Memory B cell (primary cell): ENCODE results near the gene GCM1.

Experiments
- ATAC-seq: fragments of 150-1000 bp; cut with Tn5 transposase; 2 replicates; pipeline ENCODE4 v1.10.0; 2021; ENCODE audit warnings: low read depth, mild to moderate bottlenecking, moderate library complexity
- DNase-seq, 2 donors: peaks; one replicate each; pipeline ENCODE4 v3.0.0; 2022; ENCODE audit warnings: low spot score in 2 of 2
- H3K27ac Mint-ChIP-seq: one replicate; pipeline ENCODE4 v1.8.0; 2022; ENCODE audit warnings: mild to moderate bottlenecking, moderate library complexity, mixed read lengths
- H3K27me3 Mint-ChIP-seq: one replicate; pipeline ENCODE4 v1.8.0; 2022; ENCODE audit warnings: mixed read lengths
- H3K36me3 Mint-ChIP-seq: one replicate; pipeline ENCODE4 v1.8.0; 2022; ENCODE audit warnings: mild to moderate bottlenecking, mixed read lengths
- H3K4me1 Mint-ChIP-seq: one replicate; pipeline ENCODE4 v1.8.0; 2022; ENCODE audit warnings: mixed read lengths
- H3K4me3 Mint-ChIP-seq: one replicate; pipeline ENCODE4 v1.8.0; 2022; ENCODE audit warnings: mild to moderate bottlenecking, moderate library complexity, mixed read lengths
- H3K9me3 Mint-ChIP-seq: one replicate; pipeline ENCODE4 v1.8.0; 2022; ENCODE audit warnings: mixed read lengths

GCM1 gene, protein sequence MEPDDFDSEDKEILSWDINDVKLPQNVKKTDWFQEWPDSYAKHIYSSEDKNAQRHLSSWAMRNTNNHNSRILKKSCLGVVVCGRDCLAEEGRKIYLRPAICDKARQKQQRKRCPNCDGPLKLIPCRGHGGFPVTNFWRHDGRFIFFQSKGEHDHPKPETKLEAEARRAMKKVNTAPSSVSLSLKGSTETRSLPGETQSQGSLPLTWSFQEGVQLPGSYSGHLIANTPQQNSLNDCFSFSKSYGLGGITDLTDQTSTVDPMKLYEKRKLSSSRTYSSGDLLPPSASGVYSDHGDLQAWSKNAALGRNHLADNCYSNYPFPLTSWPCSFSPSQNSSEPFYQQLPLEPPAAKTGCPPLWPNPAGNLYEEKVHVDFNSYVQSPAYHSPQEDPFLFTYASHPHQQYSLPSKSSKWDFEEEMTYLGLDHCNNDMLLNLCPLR

DNA sequence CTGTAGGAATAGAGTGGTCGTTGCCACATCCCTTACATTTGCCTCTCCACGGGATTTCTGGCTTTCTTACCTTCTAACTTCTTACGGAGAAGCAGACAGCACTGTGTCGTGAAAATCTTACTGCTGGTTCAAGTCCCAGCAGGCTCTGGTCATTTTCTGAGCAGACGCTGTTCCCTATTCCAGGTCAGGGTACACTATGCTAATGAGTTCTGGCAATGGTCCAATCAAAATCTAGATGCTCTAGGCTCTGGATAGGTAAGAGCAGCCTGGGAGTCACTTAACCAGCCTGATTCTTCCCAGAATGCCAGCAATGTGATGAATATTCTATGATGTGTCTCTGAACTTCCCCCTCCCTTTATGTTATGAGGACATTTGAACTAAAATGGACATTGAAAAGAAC lies at the start of gene GCM1:
GCM1 (minus strand) TSS at position 158 of the 400 bp plus-strand sequence. CDS start 3,209 bp downstream, outside the sequence.
- Mint-ChIP-seq H3K4me1 (no peaks in the 10 kb centered on the region), H3K4me3 (no peak within 1 kb of the TSS), H3K36me3 (peaks cover 3% of the 10 kb centered on the region), H3K27me3 (peaks cover 2% of the 10 kb centered on the region), H3K27ac (no peak within 1 kb of the TSS), H3K9me3 (no peaks in the 10 kb centered on the region)
- DNase-seq (no peak), ATAC-seq (no peak)

DNA sequence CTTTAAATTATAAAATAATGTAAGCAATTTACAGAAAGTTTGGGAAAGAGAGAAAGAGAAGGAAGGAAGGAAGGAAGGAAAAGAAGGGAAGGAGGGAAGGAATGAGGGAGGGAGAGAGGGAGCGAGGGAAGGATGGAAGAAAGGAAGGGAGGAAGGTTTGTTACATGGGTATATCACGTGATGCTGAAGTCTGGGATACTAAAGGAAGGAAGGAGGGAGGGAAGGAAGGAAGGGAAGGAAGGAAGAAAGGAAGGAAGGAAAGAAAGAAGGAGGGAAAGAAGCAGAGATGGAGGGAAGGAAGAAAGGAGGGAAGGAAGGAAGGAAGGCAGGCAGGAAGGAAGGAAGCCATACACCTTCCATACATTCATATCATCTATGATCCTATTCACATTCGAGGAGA lies 48.9 kb upstream of the GCM1 start:
- H3K9me3 Mint-ChIP-seq: peaks cover 6% of the 10 kb centered on the region
- peaks cover 55% of the 10 kb centered on the region for H3K4me1 Mint-ChIP-seq
- H3K36me3 Mint-ChIP-seq: peaks cover 11% of the 10 kb centered on the region
- no peaks in the 10 kb centered on the region for H3K27me3 Mint-ChIP-seq
- H3K4me3 Mint-ChIP-seq: no peak overlapping the region
- DNase-seq: no peak
- peak overlapping the region; percentile 9 for H3K27ac Mint-ChIP-seq
- ATAC-seq: no peak

DNA sequence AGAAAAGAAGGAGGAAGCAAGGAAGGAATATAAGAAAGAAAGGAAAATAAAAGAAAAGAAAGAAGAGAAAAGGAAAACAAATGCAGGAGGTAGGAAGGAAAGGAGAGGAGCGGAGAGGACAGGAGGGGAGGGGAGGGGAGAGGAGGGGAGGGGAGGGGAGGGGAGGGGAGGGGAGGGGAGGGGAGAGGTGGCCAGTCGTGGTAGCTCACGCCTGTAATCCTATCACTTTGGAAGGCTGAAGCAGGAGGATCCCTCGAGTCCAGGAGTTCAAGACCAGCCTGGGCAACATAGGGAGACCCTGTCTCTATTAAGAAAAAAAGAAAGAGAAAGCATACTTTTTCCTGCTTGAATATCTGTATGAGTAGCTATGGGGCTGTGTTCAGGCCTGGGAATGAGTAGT lies 46.4 kb upstream of the GCM1 start:
- H3K27ac Mint-ChIP-seq: peak overlapping the region; percentile 76

DNA sequence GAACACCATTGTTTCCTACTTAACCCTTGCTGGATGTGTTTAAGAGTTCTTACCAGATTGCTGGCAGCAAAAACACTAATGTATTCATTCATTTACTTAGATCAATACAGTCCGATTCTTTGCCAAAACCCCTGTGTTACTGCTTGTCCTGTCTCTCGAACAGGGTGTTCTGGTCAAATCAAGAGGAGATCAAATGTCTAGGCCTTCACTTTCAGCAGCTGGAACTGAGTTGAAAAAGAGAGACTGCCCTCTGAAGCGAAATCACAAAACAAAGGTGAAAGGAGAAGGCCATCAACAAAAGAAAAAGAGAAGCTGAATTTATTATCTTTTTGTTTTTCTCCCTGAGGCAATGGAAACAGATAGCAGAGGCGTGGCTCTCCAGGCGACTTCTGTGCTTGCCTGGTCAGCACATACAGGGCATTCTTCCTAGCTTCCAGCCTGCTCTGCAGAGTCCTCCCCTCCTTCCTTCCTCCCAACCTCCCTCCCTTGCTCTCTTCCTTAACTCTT lies 44.1 kb upstream of the GCM1 start:
- ATAC-seq (no peak), DNase-seq (no peak)
- Mint-ChIP-seq H3K4me1 (peaks cover 39% of the 10 kb centered on the region), H3K4me3 (no peak overlapping the region), H3K36me3 (peaks cover 9% of the 10 kb centered on the region), H3K27ac (peak overlapping the region; percentile 72), H3K9me3 (peaks cover 4% of the 10 kb centered on the region), H3K27me3 (no peaks in the 10 kb centered on the region)

More for the DNA sequence above, 46.4 kb upstream of the GCM1 start:
- H3K4me3 Mint-ChIP-seq: no peak overlapping the region
- H3K9me3 Mint-ChIP-seq: peaks cover 6% of the 10 kb centered on the region
- H3K36me3 Mint-ChIP-seq: peaks cover 11% of the 10 kb centered on the region
- ATAC-seq (no peak), DNase-seq (no peak)
- no peaks in the 10 kb centered on the region for H3K27me3 Mint-ChIP-seq
- H3K4me1 Mint-ChIP-seq: peaks cover 46% of the 10 kb centered on the region

DNA sequence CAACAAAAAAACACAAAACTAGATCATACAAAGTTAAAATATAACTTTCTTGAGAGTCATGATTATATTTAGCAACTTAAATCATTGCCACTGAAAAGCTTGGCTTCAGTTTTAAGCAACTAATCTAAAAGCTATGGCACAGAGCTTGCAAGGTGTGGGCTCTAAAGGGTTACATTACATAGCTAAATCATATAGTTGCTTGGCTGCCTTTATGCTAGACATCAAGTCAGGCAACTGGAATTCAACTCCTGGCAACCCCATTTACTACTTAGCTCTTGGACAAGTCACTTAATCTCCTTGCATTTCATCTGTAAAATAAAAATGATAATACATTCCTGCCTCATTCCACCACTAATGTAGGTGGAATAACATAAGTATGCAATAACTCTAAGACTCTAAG lies 40.9 kb upstream of the GCM1 start:
- DNase-seq (no peak), ATAC-seq (no peak)
- Mint-ChIP-seq H3K4me3 (no peak overlapping the region), H3K27ac (no peak overlapping the region), H3K4me1 (peaks cover 28% of the 10 kb centered on the region), H3K27me3 (no peaks in the 10 kb centered on the region), H3K36me3 (peaks cover 2% of the 10 kb centered on the region), H3K9me3 (no peaks in the 10 kb centered on the region)

DNA sequence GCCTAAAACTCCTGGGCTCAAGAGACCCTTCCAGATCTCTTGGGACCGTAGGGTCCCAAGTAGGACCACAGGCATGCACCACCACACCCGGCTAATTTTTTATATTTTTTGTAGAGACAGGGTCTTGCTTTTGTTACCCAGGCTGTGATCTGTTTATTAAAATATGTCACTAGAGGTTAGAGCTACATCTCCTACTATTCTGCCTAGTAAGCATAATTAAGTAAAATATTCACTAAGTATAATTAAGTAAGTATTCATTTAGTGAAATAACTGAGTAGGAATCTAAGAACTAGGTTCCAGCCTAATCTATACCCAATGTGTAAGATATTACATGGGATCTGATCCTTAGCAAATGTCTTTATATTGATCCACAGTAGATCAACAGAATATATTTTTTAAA lies 40.2 kb upstream of the GCM1 start:
- peaks cover 28% of the 10 kb centered on the region for H3K4me1 Mint-ChIP-seq
- H3K9me3 Mint-ChIP-seq: no peaks in the 10 kb centered on the region
- peak overlapping the region; percentile 95 for H3K27ac Mint-ChIP-seq
- no peak for ATAC-seq
- H3K27me3 Mint-ChIP-seq: no peaks in the 10 kb centered on the region
- peak overlapping the region; percentile 81 for H3K4me3 Mint-ChIP-seq
- no peak for DNase-seq
- peaks cover 2% of the 10 kb centered on the region for H3K36me3 Mint-ChIP-seq

DNA sequence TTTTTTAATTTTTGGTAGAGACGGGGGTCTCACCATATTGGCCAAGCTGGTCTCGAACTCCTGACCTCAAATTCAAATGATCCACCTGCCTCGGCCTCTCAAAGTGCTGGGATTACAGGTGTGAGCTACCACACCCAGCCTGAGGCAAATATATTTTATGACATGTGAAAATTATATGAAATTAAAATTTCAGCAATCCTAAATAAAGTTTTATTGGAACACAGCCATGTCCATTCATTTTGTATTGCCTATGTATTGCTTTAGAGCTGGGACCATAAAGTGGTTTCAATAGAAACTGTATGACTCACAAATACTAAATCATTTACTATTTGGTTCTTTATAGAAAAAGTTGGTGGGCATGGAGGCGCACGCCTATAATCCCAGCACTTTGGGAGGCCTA lies 32.0 kb upstream of the GCM1 start:
- H3K27ac Mint-ChIP-seq: no peak overlapping the region
- DNase-seq: no peak
- no peak for ATAC-seq
- H3K36me3 Mint-ChIP-seq: peaks cover 5% of the 10 kb centered on the region
- peaks cover 26% of the 10 kb centered on the region for H3K4me1 Mint-ChIP-seq
- H3K9me3 Mint-ChIP-seq: no peaks in the 10 kb centered on the region
- no peaks in the 10 kb centered on the region for H3K27me3 Mint-ChIP-seq
- no peak overlapping the region for H3K4me3 Mint-ChIP-seq

DNA sequence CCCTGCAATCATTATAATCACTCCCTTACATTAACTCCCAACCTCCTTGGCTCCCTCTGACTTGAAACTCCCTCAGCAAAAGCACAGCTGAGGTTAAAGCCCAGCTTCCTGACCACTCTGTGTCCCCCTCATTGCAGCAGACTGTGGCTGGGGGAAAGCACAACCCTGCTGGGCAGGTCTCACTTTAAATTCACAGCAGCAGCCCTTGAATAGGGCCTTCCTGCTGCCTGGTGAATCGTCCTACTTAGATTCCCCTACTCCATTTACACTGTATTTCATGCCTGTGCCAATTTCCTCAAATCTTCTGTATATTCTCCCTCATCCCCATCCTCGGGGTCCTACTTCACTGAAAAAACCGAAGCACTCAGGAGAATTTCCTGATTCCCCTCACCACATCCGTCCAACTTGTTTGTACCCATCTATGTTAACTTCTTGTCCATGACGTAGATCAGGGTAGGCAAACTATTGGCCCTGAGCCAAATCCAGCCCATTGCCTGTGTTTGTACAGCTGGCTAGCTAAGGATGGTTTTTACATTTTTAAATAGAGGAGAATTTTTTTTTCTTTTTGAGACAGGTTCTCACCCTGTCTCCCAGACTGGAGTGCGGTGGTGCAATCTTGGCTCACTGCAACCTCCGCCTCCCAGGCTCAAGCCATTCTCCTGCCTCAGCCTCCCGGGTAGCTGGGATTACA lies 31.5 kb upstream of the GCM1 start:
- DNase-seq (peak; percentile 32 to 33), ATAC-seq (peak; percentile 73)
- H3K27ac Mint-ChIP-seq: peak overlapping the region; percentile 73
- H3K4me3 Mint-ChIP-seq: peak overlapping the region; percentile 46
- H3K27me3 Mint-ChIP-seq: no peaks in the 10 kb centered on the region
- H3K4me1 Mint-ChIP-seq: peaks cover 26% of the 10 kb centered on the region
- no peaks in the 10 kb centered on the region for H3K9me3 Mint-ChIP-seq
- H3K36me3 Mint-ChIP-seq: peaks cover 5% of the 10 kb centered on the region

DNA sequence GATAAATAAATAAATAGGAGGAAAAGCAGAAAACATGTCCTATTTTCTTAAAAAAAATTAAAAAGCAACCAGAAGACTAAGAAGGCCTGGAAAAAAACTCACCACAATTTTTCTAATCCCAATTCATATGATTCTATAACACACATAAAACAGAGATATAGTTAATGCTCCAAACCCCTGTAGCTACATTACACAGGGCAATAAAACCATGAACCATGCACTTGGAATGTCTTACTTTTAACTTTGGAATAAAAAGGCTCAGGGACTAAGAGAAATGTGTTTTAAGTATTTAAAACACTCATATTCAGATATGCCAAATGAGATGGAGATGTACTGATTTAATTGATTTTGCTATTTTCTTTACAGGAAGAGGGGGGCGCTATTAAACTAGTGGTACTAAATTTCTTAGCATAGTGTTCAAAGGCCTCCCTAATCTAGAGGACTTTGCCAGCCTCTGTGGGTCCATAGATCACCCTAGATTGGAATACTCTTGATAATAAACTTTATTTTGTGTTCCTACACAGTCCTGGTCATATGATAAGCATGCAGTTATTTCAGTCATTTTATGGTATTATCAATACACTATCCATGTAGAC lies 30.3 kb upstream of the GCM1 start:
- DNase-seq (no peak), ATAC-seq (no peak)
- H3K27ac Mint-ChIP-seq: peak overlapping the region; percentile 73
- H3K27me3 Mint-ChIP-seq: no peaks in the 10 kb centered on the region
- H3K9me3 Mint-ChIP-seq: no peaks in the 10 kb centered on the region
- H3K4me3 Mint-ChIP-seq: no peak overlapping the region
- H3K4me1 Mint-ChIP-seq: peaks cover 25% of the 10 kb centered on the region
- peaks cover 5% of the 10 kb centered on the region for H3K36me3 Mint-ChIP-seq

DNA sequence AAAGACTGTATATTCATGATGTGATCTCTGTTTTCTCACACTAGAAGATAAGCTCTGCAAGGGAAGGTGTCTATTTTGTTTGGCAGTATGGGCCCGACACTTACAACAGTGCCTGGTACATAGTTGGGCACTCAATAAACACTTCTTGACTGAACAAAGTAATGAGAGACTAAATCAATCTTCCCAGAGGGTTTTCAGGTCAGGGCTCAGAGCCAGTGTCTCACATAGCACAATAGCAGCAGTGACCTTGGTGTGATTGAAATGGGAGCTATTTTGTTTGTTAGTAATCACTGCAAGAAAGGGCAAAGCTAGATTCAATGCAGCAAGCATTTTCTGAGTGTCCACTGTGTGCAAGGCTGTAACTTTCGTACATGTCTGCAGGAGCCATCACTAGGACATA lies 26.4 kb upstream of the GCM1 start:
- Mint-ChIP-seq H3K4me1 (peaks cover 29% of the 10 kb centered on the region), H3K9me3 (no peaks in the 10 kb centered on the region), H3K27ac (peak overlapping the region; percentile 13), H3K36me3 (no peaks in the 10 kb centered on the region), H3K27me3 (no peaks in the 10 kb centered on the region), H3K4me3 (no peak overlapping the region)
- no peak for DNase-seq
- ATAC-seq: no peak

DNA sequence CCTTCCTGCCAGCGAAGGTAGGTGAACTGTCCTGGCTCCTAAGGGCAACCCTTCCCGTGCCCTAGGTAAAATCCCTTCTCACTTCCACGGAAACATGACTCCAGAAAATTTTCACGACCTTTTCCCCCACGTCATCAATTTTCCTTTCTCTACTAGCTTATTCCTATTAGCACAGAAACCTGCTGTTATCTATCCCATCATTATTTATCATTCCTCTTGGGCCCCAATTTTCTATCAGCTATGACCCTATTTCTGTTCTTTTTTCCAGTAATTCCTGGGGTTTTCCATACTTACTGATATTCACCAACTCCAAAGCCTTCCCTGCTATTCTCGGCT lies 23.8 kb upstream of the GCM1 start:
- ATAC-seq: no peak
- Mint-ChIP-seq H3K27me3 (no peaks in the 10 kb centered on the region), H3K27ac (peak overlapping the region; percentile 90), H3K36me3 (no peaks in the 10 kb centered on the region), H3K4me3 (peak overlapping the region; percentile 62), H3K4me1 (peaks cover 19% of the 10 kb centered on the region), H3K9me3 (no peaks in the 10 kb centered on the region)
- DNase-seq: no peak

DNA sequence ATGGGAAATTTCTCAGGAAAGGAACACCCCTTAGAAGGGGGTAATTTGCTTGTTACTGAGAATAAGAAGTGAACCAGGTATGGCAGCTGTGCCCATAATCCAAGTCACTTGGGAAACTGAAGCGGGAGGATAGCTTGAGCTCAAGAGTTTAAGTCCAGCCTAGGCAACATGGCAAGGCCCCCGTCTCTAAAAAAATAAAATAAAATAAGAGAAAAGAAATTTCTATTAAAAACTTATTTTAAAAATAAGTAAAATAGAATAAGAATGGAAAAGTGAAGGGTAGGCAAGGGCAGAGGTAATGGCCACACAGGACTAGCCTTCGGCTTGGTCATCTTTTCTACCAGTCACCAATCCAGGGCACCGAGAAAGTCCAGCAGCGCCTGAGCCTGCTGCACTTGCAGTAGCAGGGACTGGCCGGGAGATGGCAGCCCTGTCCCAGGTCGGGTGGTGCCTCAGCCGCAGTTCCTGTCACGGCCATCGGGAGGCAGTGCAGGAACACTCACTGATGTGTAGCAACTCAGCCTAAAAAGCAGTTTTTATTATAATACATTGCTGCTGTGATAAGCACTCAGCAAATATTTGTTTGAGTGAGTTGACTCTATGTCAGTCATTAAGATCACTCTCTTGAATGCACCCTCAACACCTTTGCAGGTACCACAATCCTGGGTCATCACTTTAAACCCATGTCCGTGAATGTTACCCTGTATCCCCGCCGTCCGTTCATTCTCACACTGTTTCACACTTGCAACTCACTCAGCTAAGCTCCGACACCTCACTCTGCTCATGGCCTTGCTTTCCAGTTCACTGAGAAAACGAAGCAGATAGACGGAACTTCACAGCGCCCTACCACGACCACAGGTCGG lies 23.2 kb upstream of the GCM1 start:
- Mint-ChIP-seq H3K27me3 (no peaks in the 10 kb centered on the region), H3K4me1 (peaks cover 19% of the 10 kb centered on the region), H3K36me3 (no peaks in the 10 kb centered on the region), H3K4me3 (peak overlapping the region; percentile 62), H3K9me3 (no peaks in the 10 kb centered on the region), H3K27ac (peak overlapping the region; percentile 90)
- DNase-seq: peak; percentile 96 to 99
- ATAC-seq: peak; percentile 91

DNA sequence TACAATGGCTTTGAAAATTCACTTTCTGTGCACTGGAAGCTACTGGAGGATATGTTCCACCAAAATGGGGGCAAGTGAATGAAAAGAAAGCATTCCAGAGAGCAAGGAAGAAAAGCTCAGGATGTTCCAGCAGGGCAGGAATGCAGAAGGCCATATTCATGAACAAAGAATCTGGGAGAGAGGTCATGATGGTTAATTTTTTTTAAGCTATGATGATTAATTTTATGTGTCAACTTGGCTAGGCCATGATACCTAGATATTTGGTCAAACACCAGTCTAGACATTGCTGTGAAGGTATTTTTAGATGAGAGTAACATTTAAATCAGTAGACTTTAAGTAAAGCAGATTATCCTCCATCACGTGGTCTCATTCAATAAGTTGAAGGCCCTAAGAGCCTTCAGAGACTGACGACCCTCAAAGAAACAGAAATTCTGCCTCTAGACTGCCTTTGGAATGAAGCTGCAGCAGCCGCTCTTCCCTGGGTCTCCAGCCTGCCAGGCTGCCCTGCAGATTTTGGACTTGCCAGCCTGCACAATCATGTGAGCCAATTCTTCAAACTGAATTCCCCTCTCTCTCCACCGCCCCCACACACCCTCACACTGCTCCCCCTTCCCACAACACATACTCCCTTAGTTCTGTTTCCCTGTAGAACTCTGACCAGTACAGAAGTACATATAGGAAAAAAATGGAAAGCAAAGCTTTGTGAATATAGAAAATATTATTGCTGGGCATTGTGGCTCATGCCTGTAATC lies 20.1 kb upstream of the GCM1 start:
- Mint-ChIP-seq H3K27ac (no peak overlapping the region), H3K9me3 (peaks cover 2% of the 10 kb centered on the region), H3K27me3 (no peaks in the 10 kb centered on the region), H3K4me3 (no peak overlapping the region), H3K4me1 (peaks cover 13% of the 10 kb centered on the region), H3K36me3 (no peaks in the 10 kb centered on the region)
- no peak for ATAC-seq
- DNase-seq: no peak
